WTC11 (cell line): ENCODE data around the gene MYO15A. TPM values are rescaled to one million over a fixed set of nuclear protein-coding genes. Genes with fewer than 3 reads are reported as not detected.

Experiments used
- ATAC-seq: fragments of 200-7000 bp; cut with Tn5 transposase; 2 replicates; pipeline ENCODE4 v1.10.0; 2021; ENCODE audit warnings: mild to moderate bottlenecking, moderate library complexity
- CTCF ChIA-PET: fragments of 300-600 bp; sonication (Branson Sonifier 250); formaldehyde crosslinking; loops from one replicate; lab custom pipeline; 2021; ENCODE audit warnings: antibody characterized with exemption; lab: Charles Lee
- POLR2A ChIA-PET: fragments of 350-600 bp; sonication (Branson Sonifier 250); formaldehyde crosslinking; loops from one replicate; lab custom pipeline; 2021; ENCODE audit warnings: antibody characterized with exemption; lab: Charles Lee
- DNase-seq: peaks from one replicate; pipeline ENCODE4 v3.0.0; 2021; ENCODE audit warnings: low spot score
- H3K27ac Mint-ChIP-seq: 2 replicates; pipeline ENCODE4 v1.8.0; 2021; ENCODE audit warnings: mixed read lengths
- H3K27me3 Mint-ChIP-seq: 2 replicates; pipeline ENCODE4 v1.8.0; 2021; ENCODE audit warnings: low read depth, mild to moderate bottlenecking, moderate library complexity, mixed read lengths
- H3K36me3 Mint-ChIP-seq: 2 replicates; pipeline ENCODE4 v1.8.0; 2021; ENCODE audit warnings: mixed read lengths
- H3K4me1 Mint-ChIP-seq: 2 replicates; pipeline ENCODE4 v1.8.0; 2022; ENCODE audit warnings: mixed read lengths
- H3K4me3 Mint-ChIP-seq: 2 replicates; pipeline ENCODE4 v1.8.0; 2021; ENCODE audit warnings: mild to moderate bottlenecking, moderate library complexity, mixed read lengths
- H3K9me3 Mint-ChIP-seq: 2 replicates; pipeline ENCODE4 v1.8.0; 2021; ENCODE audit warnings: mixed read lengths
- IRF2 ChIP-seq: sonication (generic); formaldehyde crosslinking; IDR thresholded peaks from 2 replicates; pipeline ENCODE4 v1.8.0; 2022; ENCODE audit warnings: low read depth, missing genetic modification reagents, borderline replicate concordance
- KAT7 ChIP-seq: sonication (generic); formaldehyde crosslinking; IDR thresholded peaks from 2 replicates; pipeline ENCODE4 v1.8.1; 2023; ENCODE audit warnings: missing genetic modification reagents, mild to moderate bottlenecking, borderline replicate concordance
- NFE2L1 ChIP-seq: sonication (generic); formaldehyde crosslinking; IDR thresholded peaks from 2 replicates; pipeline ENCODE4 v1.8.1; 2023; ENCODE audit warnings: missing genetic modification reagents
- RELA ChIP-seq: sonication (generic); formaldehyde crosslinking; IDR thresholded peaks from 2 replicates; pipeline ENCODE4 v1.8.1; 2022; ENCODE audit warnings: missing genetic modification reagents, mild to moderate bottlenecking, borderline replicate concordance
- SMAD3 ChIP-seq: sonication (generic); formaldehyde crosslinking; IDR thresholded peaks from 2 replicates; pipeline ENCODE4 v1.8.0; 2022; ENCODE audit warnings: missing genetic modification reagents, mild to moderate bottlenecking, borderline replicate concordance
- TEAD1 ChIP-seq: sonication (generic); formaldehyde crosslinking; IDR thresholded peaks from 2 replicates; pipeline ENCODE4 v1.8.0; 2022; ENCODE audit warnings: mild to moderate bottlenecking, missing genetic modification reagents
- ZNF138 ChIP-seq: sonication (generic); formaldehyde crosslinking; conservative IDR thresholded peaks from 2 replicates; pipeline ENCODE4 v1.8.1; 2022; ENCODE audit warnings: mild to moderate bottlenecking, moderate library complexity, missing genetic modification reagents
- ZNF416 ChIP-seq: fragments of 250-450 bp; sonication (Bioruptor Pico); IDR thresholded peaks from 2 replicates; pipeline ENCODE4 v1.9.0; 2021; ENCODE audit warnings: mild to moderate bottlenecking, inconsistent platforms
- total RNA-seq: library from RNA; stranded (reverse); gene quantifications from 3 replicates; pipeline ENCODE4 v1.2.3, GENCODE V29; 2021
- TF ChIP-seq, protein P1 (sequence below): fragments of 250-450 bp; sonication (Bioruptor Pico); IDR thresholded peaks from 2 replicates; pipeline ENCODE4 v1.9.0; 2021; ENCODE audit warnings: mild to moderate bottlenecking
- TF ChIP-seq, protein P2 (sequence below): sonication (generic); formaldehyde crosslinking; IDR thresholded peaks from 2 replicates; pipeline ENCODE4 v1.8.1; 2022; ENCODE audit warnings: mild to moderate bottlenecking, moderate library complexity, missing genetic modification reagents
- TF ChIP-seq, protein P3 (sequence below): sonication (generic); formaldehyde crosslinking; IDR thresholded peaks from 2 replicates; pipeline ENCODE4 v1.8.1; 2023; ENCODE audit warnings: mild to moderate bottlenecking, missing genetic modification reagents
- TF ChIP-seq, protein P4 (sequence below): sonication (generic); formaldehyde crosslinking; conservative IDR thresholded peaks from 2 replicates; pipeline ENCODE4 v1.8.1; 2022; ENCODE audit warnings: mild to moderate bottlenecking, missing genetic modification reagents
- TF ChIP-seq, protein P5 (sequence below): fragments of 250-450 bp; sonication (Bioruptor Pico); IDR thresholded peaks from 2 replicates; pipeline ENCODE4 v1.9.0; 2021; ENCODE audit warnings: moderate library complexity, mild to moderate bottlenecking, inconsistent platforms, borderline replicate concordance
- TF ChIP-seq, protein P6 (sequence below): sonication (generic); formaldehyde crosslinking; IDR thresholded peaks from 2 replicates; pipeline ENCODE4 v1.8.0; 2023; ENCODE audit warnings: mild to moderate bottlenecking, missing genetic modification reagents
- TF ChIP-seq, protein P7 (sequence below): sonication (generic); formaldehyde crosslinking; conservative IDR thresholded peaks from 2 replicates; pipeline ENCODE4 v1.8.1; 2023; ENCODE audit warnings: mild to moderate bottlenecking, low read depth, missing genetic modification reagents, moderate library complexity
- TF ChIP-seq, protein P8 (sequence below): fragments of 250-450 bp; sonication (Bioruptor Pico); IDR thresholded peaks from 2 replicates; pipeline ENCODE4 v1.8.0; 2021; ENCODE audit warnings: mild to moderate bottlenecking
- TF ChIP-seq, protein P9 (sequence below): sonication (generic); formaldehyde crosslinking; IDR thresholded peaks from 2 replicates; pipeline ENCODE4 v1.8.1; 2023; ENCODE audit warnings: mild to moderate bottlenecking, missing genetic modification reagents, borderline replicate concordance
- TF ChIP-seq, protein P10 (sequence below): sonication (generic); formaldehyde crosslinking; IDR thresholded peaks from 2 replicates; pipeline ENCODE4 v1.8.0; 2022; ENCODE audit warnings: mild to moderate bottlenecking, missing genetic modification reagents

The MYO15A gene
- total RNA-seq, 1 experiment from 2014 or later = 2.6 TPM

DNA sequence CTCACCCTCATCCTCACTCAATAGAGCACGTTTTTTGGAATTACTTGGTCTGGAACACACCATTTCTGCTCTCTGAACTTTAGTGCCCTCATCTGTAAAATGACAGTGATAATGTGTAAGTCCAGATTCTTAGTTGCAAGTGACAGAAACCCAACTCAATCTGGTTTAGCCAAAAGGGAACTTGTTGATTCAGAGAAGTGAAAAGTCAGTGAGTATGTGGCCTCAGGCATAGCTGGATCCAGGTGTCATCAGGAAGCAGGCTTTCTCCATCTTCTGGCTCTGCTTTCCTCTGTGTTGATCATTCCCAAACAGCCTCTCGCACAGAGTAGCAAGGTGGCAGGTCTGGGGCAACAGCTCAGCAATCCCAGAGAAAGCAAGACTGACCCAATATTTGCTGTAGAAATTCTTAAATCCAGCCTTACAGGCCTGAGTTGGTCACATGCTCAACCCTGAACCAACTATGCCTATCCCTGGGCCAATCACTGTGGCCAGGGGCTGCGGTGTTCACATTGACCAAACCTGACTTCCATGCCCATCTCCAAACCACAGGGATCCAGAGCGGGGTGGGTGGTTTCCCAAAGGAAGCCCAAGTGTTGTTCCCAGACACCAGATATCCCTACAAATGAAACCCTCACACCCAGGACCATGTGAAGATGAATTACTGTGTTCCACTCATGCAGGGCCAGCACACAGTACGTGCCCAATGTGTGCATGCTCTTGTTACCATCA is 51.7 kb downstream of the MYO15A start:
- CTCF ChIA-PET = interaction anchor here (0.9 to 2.8 kb wide), 2 partner anchors 18 to 20 kb away, joined by 4 to 36 read pairs; no protein-coding TSS in a partner anchor
- H3K27ac Mint-ChIP-seq = no peak overlapping the region
- TF ChIP-seq, protein P1, sequence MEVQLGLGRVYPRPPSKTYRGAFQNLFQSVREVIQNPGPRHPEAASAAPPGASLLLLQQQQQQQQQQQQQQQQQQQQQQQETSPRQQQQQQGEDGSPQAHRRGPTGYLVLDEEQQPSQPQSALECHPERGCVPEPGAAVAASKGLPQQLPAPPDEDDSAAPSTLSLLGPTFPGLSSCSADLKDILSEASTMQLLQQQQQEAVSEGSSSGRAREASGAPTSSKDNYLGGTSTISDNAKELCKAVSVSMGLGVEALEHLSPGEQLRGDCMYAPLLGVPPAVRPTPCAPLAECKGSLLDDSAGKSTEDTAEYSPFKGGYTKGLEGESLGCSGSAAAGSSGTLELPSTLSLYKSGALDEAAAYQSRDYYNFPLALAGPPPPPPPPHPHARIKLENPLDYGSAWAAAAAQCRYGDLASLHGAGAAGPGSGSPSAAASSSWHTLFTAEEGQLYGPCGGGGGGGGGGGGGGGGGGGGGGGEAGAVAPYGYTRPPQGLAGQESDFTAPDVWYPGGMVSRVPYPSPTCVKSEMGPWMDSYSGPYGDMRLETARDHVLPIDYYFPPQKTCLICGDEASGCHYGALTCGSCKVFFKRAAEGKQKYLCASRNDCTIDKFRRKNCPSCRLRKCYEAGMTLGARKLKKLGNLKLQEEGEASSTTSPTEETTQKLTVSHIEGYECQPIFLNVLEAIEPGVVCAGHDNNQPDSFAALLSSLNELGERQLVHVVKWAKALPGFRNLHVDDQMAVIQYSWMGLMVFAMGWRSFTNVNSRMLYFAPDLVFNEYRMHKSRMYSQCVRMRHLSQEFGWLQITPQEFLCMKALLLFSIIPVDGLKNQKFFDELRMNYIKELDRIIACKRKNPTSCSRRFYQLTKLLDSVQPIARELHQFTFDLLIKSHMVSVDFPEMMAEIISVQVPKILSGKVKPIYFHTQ (CRISPR knock-in tag) = no peak
- TF ChIP-seq, protein P2, sequence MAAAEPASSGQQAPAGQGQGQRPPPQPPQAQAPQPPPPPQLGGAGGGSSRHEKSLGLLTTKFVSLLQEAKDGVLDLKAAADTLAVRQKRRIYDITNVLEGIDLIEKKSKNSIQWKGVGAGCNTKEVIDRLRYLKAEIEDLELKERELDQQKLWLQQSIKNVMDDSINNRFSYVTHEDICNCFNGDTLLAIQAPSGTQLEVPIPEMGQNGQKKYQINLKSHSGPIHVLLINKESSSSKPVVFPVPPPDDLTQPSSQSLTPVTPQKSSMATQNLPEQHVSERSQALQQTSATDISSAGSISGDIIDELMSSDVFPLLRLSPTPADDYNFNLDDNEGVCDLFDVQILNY (CRISPR knock-in tag) = no peak
- TF ChIP-seq ZNF138 (CRISPR knock-in tag) (no peak), KAT7 (CRISPR knock-in tag) (no peak), SMAD3 (CRISPR knock-in tag) (no peak), RELA (no peak), IRF2 (CRISPR knock-in tag) (no peak), ZNF416 (no peak), TEAD1 (CRISPR knock-in tag) (no peak), NFE2L1 (CRISPR knock-in tag) (no peak)
- TF ChIP-seq, protein P3, sequence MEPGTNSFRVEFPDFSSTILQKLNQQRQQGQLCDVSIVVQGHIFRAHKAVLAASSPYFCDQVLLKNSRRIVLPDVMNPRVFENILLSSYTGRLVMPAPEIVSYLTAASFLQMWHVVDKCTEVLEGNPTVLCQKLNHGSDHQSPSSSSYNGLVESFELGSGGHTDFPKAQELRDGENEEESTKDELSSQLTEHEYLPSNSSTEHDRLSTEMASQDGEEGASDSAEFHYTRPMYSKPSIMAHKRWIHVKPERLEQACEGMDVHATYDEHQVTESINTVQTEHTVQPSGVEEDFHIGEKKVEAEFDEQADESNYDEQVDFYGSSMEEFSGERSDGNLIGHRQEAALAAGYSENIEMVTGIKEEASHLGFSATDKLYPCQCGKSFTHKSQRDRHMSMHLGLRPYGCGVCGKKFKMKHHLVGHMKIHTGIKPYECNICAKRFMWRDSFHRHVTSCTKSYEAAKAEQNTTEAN (CRISPR knock-in tag) = no peak
- TF ChIP-seq, protein P4, sequence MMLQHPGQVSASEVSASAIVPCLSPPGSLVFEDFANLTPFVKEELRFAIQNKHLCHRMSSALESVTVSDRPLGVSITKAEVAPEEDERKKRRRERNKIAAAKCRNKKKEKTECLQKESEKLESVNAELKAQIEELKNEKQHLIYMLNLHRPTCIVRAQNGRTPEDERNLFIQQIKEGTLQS = no peak
- TF ChIP-seq, protein P5, sequence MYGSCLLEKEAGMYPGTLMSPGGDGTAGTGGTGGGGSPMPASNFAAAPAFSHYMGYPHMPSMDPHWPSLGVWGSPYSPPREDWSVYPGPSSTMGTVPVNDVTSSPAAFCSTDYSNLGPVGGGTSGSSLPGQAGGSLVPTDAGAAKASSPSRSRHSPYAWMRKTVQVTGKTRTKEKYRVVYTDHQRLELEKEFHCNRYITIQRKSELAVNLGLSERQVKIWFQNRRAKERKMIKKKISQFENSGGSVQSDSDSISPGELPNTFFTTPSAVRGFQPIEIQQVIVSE = no peak
- TF ChIP-seq, protein P6, sequence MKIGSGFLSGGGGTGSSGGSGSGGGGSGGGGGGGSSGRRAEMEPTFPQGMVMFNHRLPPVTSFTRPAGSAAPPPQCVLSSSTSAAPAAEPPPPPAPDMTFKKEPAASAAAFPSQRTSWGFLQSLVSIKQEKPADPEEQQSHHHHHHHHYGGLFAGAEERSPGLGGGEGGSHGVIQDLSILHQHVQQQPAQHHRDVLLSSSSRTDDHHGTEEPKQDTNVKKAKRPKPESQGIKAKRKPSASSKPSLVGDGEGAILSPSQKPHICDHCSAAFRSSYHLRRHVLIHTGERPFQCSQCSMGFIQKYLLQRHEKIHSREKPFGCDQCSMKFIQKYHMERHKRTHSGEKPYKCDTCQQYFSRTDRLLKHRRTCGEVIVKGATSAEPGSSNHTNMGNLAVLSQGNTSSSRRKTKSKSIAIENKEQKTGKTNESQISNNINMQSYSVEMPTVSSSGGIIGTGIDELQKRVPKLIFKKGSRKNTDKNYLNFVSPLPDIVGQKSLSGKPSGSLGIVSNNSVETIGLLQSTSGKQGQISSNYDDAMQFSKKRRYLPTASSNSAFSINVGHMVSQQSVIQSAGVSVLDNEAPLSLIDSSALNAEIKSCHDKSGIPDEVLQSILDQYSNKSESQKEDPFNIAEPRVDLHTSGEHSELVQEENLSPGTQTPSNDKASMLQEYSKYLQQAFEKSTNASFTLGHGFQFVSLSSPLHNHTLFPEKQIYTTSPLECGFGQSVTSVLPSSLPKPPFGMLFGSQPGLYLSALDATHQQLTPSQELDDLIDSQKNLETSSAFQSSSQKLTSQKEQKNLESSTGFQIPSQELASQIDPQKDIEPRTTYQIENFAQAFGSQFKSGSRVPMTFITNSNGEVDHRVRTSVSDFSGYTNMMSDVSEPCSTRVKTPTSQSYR = no peak
- TF ChIP-seq, protein P7, sequence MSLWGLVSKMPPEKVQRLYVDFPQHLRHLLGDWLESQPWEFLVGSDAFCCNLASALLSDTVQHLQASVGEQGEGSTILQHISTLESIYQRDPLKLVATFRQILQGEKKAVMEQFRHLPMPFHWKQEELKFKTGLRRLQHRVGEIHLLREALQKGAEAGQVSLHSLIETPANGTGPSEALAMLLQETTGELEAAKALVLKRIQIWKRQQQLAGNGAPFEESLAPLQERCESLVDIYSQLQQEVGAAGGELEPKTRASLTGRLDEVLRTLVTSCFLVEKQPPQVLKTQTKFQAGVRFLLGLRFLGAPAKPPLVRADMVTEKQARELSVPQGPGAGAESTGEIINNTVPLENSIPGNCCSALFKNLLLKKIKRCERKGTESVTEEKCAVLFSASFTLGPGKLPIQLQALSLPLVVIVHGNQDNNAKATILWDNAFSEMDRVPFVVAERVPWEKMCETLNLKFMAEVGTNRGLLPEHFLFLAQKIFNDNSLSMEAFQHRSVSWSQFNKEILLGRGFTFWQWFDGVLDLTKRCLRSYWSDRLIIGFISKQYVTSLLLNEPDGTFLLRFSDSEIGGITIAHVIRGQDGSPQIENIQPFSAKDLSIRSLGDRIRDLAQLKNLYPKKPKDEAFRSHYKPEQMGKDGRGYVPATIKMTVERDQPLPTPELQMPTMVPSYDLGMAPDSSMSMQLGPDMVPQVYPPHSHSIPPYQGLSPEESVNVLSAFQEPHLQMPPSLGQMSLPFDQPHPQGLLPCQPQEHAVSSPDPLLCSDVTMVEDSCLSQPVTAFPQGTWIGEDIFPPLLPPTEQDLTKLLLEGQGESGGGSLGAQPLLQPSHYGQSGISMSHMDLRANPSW (CRISPR knock-in tag) = no peak
- TF ChIP-seq, protein P8, sequence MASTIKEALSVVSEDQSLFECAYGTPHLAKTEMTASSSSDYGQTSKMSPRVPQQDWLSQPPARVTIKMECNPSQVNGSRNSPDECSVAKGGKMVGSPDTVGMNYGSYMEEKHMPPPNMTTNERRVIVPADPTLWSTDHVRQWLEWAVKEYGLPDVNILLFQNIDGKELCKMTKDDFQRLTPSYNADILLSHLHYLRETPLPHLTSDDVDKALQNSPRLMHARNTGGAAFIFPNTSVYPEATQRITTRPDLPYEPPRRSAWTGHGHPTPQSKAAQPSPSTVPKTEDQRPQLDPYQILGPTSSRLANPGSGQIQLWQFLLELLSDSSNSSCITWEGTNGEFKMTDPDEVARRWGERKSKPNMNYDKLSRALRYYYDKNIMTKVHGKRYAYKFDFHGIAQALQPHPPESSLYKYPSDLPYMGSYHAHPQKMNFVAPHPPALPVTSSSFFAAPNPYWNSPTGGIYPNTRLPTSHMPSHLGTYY (CRISPR knock-in tag) = no peak
- TF ChIP-seq, protein P9, sequence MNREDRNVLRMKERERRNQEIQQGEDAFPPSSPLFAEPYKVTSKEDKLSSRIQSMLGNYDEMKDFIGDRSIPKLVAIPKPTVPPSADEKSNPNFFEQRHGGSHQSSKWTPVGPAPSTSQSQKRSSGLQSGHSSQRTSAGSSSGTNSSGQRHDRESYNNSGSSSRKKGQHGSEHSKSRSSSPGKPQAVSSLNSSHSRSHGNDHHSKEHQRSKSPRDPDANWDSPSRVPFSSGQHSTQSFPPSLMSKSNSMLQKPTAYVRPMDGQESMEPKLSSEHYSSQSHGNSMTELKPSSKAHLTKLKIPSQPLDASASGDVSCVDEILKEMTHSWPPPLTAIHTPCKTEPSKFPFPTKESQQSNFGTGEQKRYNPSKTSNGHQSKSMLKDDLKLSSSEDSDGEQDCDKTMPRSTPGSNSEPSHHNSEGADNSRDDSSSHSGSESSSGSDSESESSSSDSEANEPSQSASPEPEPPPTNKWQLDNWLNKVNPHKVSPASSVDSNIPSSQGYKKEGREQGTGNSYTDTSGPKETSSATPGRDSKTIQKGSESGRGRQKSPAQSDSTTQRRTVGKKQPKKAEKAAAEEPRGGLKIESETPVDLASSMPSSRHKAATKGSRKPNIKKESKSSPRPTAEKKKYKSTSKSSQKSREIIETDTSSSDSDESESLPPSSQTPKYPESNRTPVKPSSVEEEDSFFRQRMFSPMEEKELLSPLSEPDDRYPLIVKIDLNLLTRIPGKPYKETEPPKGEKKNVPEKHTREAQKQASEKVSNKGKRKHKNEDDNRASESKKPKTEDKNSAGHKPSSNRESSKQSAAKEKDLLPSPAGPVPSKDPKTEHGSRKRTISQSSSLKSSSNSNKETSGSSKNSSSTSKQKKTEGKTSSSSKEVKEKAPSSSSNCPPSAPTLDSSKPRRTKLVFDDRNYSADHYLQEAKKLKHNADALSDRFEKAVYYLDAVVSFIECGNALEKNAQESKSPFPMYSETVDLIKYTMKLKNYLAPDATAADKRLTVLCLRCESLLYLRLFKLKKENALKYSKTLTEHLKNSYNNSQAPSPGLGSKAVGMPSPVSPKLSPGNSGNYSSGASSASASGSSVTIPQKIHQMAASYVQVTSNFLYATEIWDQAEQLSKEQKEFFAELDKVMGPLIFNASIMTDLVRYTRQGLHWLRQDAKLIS (CRISPR knock-in tag) = no peak
- TF ChIP-seq, protein P10, sequence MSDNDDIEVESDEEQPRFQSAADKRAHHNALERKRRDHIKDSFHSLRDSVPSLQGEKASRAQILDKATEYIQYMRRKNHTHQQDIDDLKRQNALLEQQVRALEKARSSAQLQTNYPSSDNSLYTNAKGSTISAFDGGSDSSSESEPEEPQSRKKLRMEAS (CRISPR knock-in tag) = no peak
- TF ChIP-seq, all 79 proteins: peak for 0
- POLR2A ChIA-PET = no interaction called here
- H3K36me3 Mint-ChIP-seq = no peaks in the 10 kb centered on the region
- H3K9me3 Mint-ChIP-seq = no peaks in the 10 kb centered on the region
- no peak overlapping the region for H3K4me3 Mint-ChIP-seq
- H3K4me1 Mint-ChIP-seq = peaks cover 3% of the 10 kb centered on the region; the same call in 1 of the 2 replicates
- DNase-seq (no peak), ATAC-seq (no peak)
- no peaks in the 10 kb centered on the region; the same call in 1 of the 2 replicates for H3K27me3 Mint-ChIP-seq
